Common myeloid progenitor, CD34-positive (primary cell): ENCODE results near the gene HHAT.

Experiments
- CTCF ChIA-PET: fragments of 350-600 bp; sonication (Branson Sonifier 250); formaldehyde crosslinking; loops from one replicate; lab custom pipeline; 2021; ENCODE audit warnings: antibody characterized with exemption; lab: Charles Lee
- POLR2A ChIA-PET: fragments of 350-600 bp; sonication (Branson Sonifier 250); formaldehyde crosslinking; loops from one replicate; lab custom pipeline; 2021; ENCODE audit warnings: antibody characterized with exemption; lab: Charles Lee
- DNase-seq, 3 donors: peaks; one replicate each; pipeline versions ENCODE4 v3.0.0 to v3.0.0-alpha.2; 2013
- H3K27ac ChIP-seq, 2 experiments: 1 replicate in 1 of 2; 2 replicates in 1 of 2; pipeline ENCODE4 v1.7.0; 2013; ENCODE audit warnings: inconsistent platforms in 2 of 2, low read length in 2 of 2, mild to moderate bottlenecking in 2 of 2, low read depth in 1 of 2, moderate library complexity in 1 of 2; ENCODE audit not compliant: severe bottlenecking in 2 of 2, insufficient read depth in 1 of 2, poor library complexity in 1 of 2
- H3K27me3 ChIP-seq, 5 experiments: replicated peaks in 2 of 5; 1 replicate in 3 of 5; 2 replicates in 2 of 5; pipeline versions ENCODE4 v1.6.1 to v1.7.0; 2013; ENCODE audit warnings: low read length in 4 of 5, mild to moderate bottlenecking in 2 of 5, moderate library complexity in 2 of 5, inconsistent platforms in 1 of 5; ENCODE audit not compliant: insufficient read depth in 5 of 5, control insufficient read depth in 4 of 5
- H3K36me3 ChIP-seq, 4 experiments: 1 replicate in 2 of 4; 2 replicates in 2 of 4; pipeline versions ENCODE4 v1.6.1 to v1.7.0; 2013; ENCODE audit warnings: low read length in 3 of 4, control low read depth in 1 of 4, mild to moderate bottlenecking in 1 of 4; ENCODE audit not compliant: control insufficient read depth in 4 of 4, insufficient read depth in 4 of 4
- H3K4me1 ChIP-seq, 4 experiments: 1 replicate in 3 of 4; 2 replicates in 1 of 4; pipeline versions ENCODE4 v1.6.1 to v1.7.1; 2013; ENCODE audit warnings: low read length in 3 of 4, mild to moderate bottlenecking in 3 of 4, control low read depth in 1 of 4, inconsistent platforms in 1 of 4, moderate library complexity in 1 of 4; ENCODE audit not compliant: control insufficient read depth in 4 of 4, insufficient read depth in 4 of 4; ENCODE audit errors: control extremely low read depth in 1 of 4
- H3K4me3 ChIP-seq, 7 experiments: 1 replicate in 4 of 7; 2 replicates in 3 of 7; pipeline versions ENCODE4 v1.5.1 to v1.7.0; 2013; ENCODE audit warnings: mild to moderate bottlenecking in 7 of 7, low read length in 6 of 7, moderate library complexity in 6 of 7, inconsistent platforms in 2 of 7, low read depth in 2 of 7, control low read depth in 1 of 7; ENCODE audit not compliant: insufficient read depth in 4 of 7, control insufficient read depth in 1 of 7; ENCODE audit errors: extremely low read depth in 1 of 7
- H3K9me3 ChIP-seq, 5 experiments: 1 replicate in 4 of 5; 2 replicates in 1 of 5; pipeline versions ENCODE4 v1.6.1 to v1.7.1; 2013; ENCODE audit warnings: low read length in 4 of 5, mild to moderate bottlenecking in 2 of 5, inconsistent platforms in 1 of 5, low read depth in 1 of 5, moderate library complexity in 1 of 5; ENCODE audit not compliant: control insufficient read depth in 4 of 5, insufficient read depth in 2 of 5; ENCODE audit errors: control extremely low read depth in 1 of 5
- WGBS: methylation state at CpG from one replicate; pipeline ENCODE4 v1.1.5; 2013; ENCODE audit not compliant: insufficient coverage; 5-methylcytosine and 5-hydroxymethylcytosine counted together

Gene HHAT

GRCh38 chr1:210496063-210496462, 167.4 kb downstream of the HHAT start:
- Histone ChIP-seq H3K27me3 (no peaks in the 10 kb centered on the region), H3K4me3 (no peak overlapping the region), H3K9me3 (no peaks in the 10 kb centered on the region), H3K4me1 (no peaks in the 10 kb centered on the region), H3K36me3 (no peaks in the 10 kb centered on the region), H3K27ac (no peak overlapping the region)
- POLR2A ChIA-PET, result no interaction called here
- WGBS, result 100% methylated on average over 2 of the region's 3 CpGs
- CTCF ChIA-PET, result no interaction called here
- no peak for DNase-seq

GRCh38 chr1:210499956-210500355, 171.3 kb downstream of the HHAT start:
- no peak for DNase-seq
- ChIA-PET POLR2A (no interaction called here), CTCF (interaction anchor here (1.2 kb wide), 1 partner anchor 17 kb away, joined by 4 read pairs; no protein-coding TSS in a partner anchor)
- Histone ChIP-seq H3K27me3 (no peaks in the 10 kb centered on the region), H3K27ac (no peak overlapping the region), H3K9me3 (no peaks in the 10 kb centered on the region), H3K36me3 (no peaks in the 10 kb centered on the region), H3K4me3 (no peak overlapping the region), H3K4me1 (no peaks in the 10 kb centered on the region)
- WGBS, result no CpG with 5 or more reads among the region's 2 CpGs

GRCh38 chr1:210500831-210501230, 172.1 kb downstream of the HHAT start:
- Histone ChIP-seq H3K4me3 (no peak overlapping the region), H3K4me1 (no peaks in the 10 kb centered on the region), H3K9me3 (no peaks in the 10 kb centered on the region), H3K27me3 (no peaks in the 10 kb centered on the region), H3K27ac (no peak overlapping the region), H3K36me3 (no peaks in the 10 kb centered on the region)
- no peak for DNase-seq
- WGBS, result 100% methylated on average over 2 of the region's 2 CpGs
- CTCF ChIA-PET, result no interaction called here
- POLR2A ChIA-PET, result no interaction called here

- Histone ChIP-seq H3K9me3 (no peaks in the 10 kb centered on the region), H3K4me3 (no peak overlapping the region), H3K36me3 (no peaks in the 10 kb centered on the region), H3K27me3 (no peaks in the 10 kb centered on the region), H3K4me1 (no peaks in the 10 kb centered on the region), H3K27ac (no peak overlapping the region)
- POLR2A ChIA-PET, result no interaction called here
- CTCF ChIA-PET, result no interaction called here
- no peak for DNase-seq
- WGBS, result 96% methylated on average over 2 of the region's 3 CpGs
These were observed 175.6 kb downstream of the HHAT start for GRCh38 chr1:210504286-210504685.

GRCh38 chr1:210505601-210506496, 177.1 kb downstream of the HHAT start:
- 77% methylated on average over 7 of the region's 7 CpGs for WGBS
- Histone ChIP-seq H3K4me3 (no peak overlapping the region), H3K9me3 (no peaks in the 10 kb centered on the region), H3K4me1 (no peaks in the 10 kb centered on the region), H3K36me3 (no peaks in the 10 kb centered on the region), H3K27me3 (no peaks in the 10 kb centered on the region), H3K27ac (no peak overlapping the region)
- ChIA-PET POLR2A (interaction anchor here (0.5 kb wide), 1 partner anchor 77 kb away, joined by 3 read pairs; no protein-coding TSS in a partner anchor), CTCF (interaction anchor here (1.1 kb wide), 1 partner anchor 9 kb away, joined by 4 read pairs; no protein-coding TSS in a partner anchor)
- DNase-seq, result no peak

- no CpG with 5 or more reads among the region's 2 CpGs for WGBS
- H3K4me1 ChIP-seq, result no peaks in the 10 kb centered on the region
- H3K27ac ChIP-seq, result no peak overlapping the region
- DNase-seq, result no peak
- no peak overlapping the region for H3K4me3 ChIP-seq
- CTCF ChIA-PET, result no interaction called here
- POLR2A ChIA-PET, result no interaction called here
- H3K27me3 ChIP-seq, result no peaks in the 10 kb centered on the region
- H3K9me3 ChIP-seq, result no peaks in the 10 kb centered on the region
- no peaks in the 10 kb centered on the region for H3K36me3 ChIP-seq
These were observed 178.0 kb downstream of the HHAT start for GRCh38 chr1:210506689-210507088.

GRCh38 chr1:210516092-210516656, 187.5 kb downstream of the HHAT start:
- Histone ChIP-seq H3K27me3 (no peaks in the 10 kb centered on the region), H3K36me3 (no peaks in the 10 kb centered on the region), H3K27ac (no peak overlapping the region), H3K4me3 (no peak overlapping the region), H3K9me3 (no peaks in the 10 kb centered on the region), H3K4me1 (peaks cover 0 to 14% (median 3%) of the 10 kb centered on the region in 4 experiments)
- peak in 2 of 3 donors; percentile 2 to 6 for DNase-seq
- ChIA-PET CTCF (no interaction called here), POLR2A (no interaction called here)
- WGBS, result no CpG with 5 or more reads among the region's 3 CpGs
